ENCODE results near the gene GRIK4. TPM values are rescaled to one million over a fixed set of nuclear protein-coding genes. Genes with fewer than 3 reads are reported as not detected.

GRIK4 gene
- total and polyA plus RNA-seq, 2 of the 4 experiments (the other 2 are of a cell fraction), result 0.18 to 0.38 TPM

- H2AFZ ChIP-seq (replicated peaks; ENCODE audit: low read length, poor library complexity), result no peak overlapping the region
- BruUV-seq (replicated peaks), result no TSS peak
- in situ Hi-C loops (cut with MboI; ENCODE audit: low sequenced_read_pairs) (no loop called here), intact Hi-C loops (cut with micrococcal nuclease) (no loop called here), dilution Hi-C loops (cut with HindIII; ENCODE audit: low sequenced_read_pairs, unreplicated experiment) (no loop called here)
- H2AK5ac ChIP-seq (ENCODE audit: low read depth, low read length), result no peak overlapping the region
- no peak for ATAC-seq (ENCODE audit: low read depth)
- no peak overlapping the region for H2BK5ac ChIP-seq (ENCODE audit: low read depth, low read length, poor library complexity, severe bottlenecking)
- H3K4me3 ChIP-seq (ENCODE audit: insufficient read depth, low read depth, low read length), result no peak overlapping the region
- WGBS, 2 experiments (ENCODE audit: extremely low coverage in 2 of 2, insufficient read length in 1 of 2), result no CpG with 5 or more reads among the region's 1 CpG
- H3K9ac ChIP-seq (ENCODE audit: low read depth, low read length), result no peak overlapping the region
- no peak overlapping the region for H3K4ac ChIP-seq (ENCODE audit: low read depth, low read length)
- no peak overlapping the region for H4K8ac ChIP-seq (ENCODE audit: low read depth in 2 of 2, low read length in 2 of 2)
- no peak overlapping the region for H3K27ac ChIP-seq (ENCODE audit: insufficient read depth, low read length)
- peaks cover 2% of the 10 kb centered on the region; the same call in 1 of the 2 replicates for H3K9me1 ChIP-seq (ENCODE audit: insufficient read depth, low read length)
- no peak overlapping the region for H3K14ac ChIP-seq (replicated peaks; ENCODE audit: low read depth, low read length)
- no peak overlapping the region for H3K23ac ChIP-seq (ENCODE audit: low read depth, low read length)
- no peak overlapping the region for H3K18ac ChIP-seq (ENCODE audit: low read depth, low read length)
- no peaks in the 10 kb centered on the region for H4K20me1 ChIP-seq (ENCODE audit: insufficient read depth, low read length)
- no peak overlapping the region for H4K91ac ChIP-seq (ENCODE audit: insufficient read depth, low read depth, low read length)
- H3K9me3 ChIP-seq (ENCODE audit: control insufficient read depth, insufficient read depth, low read length), result no peaks in the 10 kb centered on the region
- no peak overlapping the region for H2BK15ac ChIP-seq (ENCODE audit: low read depth, low read length)
- no peak overlapping the region for H3K56ac ChIP-seq (ENCODE audit: extremely low read depth, insufficient read depth, low read length)
- H2BK20ac ChIP-seq (ENCODE audit: low read depth, low read length), result no peak overlapping the region
- no peak overlapping the region for H3K4me2 ChIP-seq (ENCODE audit: low read depth, low read length)
- ChIA-PET CTCF (no interaction called here), POLR2A (ENCODE audit: unreplicated experiment) (no interaction called here)
- H3K79me1 ChIP-seq (ENCODE audit: low read depth in 1 of 2, low read length in 2 of 2), result peaks cover 3 to 6% of the 10 kb centered on the region in 2 experiments; a peak in 2 of 4 replicates
- H2AK9ac ChIP-seq (replicated peaks; ENCODE audit: low read depth, low read length, poor library complexity), result no peak overlapping the region
- TF ChIP-seq POLR2A (IDR thresholded peaks at IDR 0.05; ENCODE audit: low read depth, low read length), result no peak
- TF ChIP-seq FOS (IDR thresholded peaks at IDR 0.05; ENCODE audit: low read depth, low read length), result no peak
- no peak for TF ChIP-seq SMC3 (IDR thresholded peaks at IDR 0.05; ENCODE audit: low read depth, low read length)
- no peak for TF ChIP-seq CTCF (conservative IDR thresholded peaks at IDR 0.05; ENCODE audit: low read depth, low read length)
- TF ChIP-seq MAFK (IDR thresholded peaks at IDR 0.05; ENCODE audit: low read depth, low read length), result no peak
- TF ChIP-seq MXI1 (IDR thresholded peaks at IDR 0.05; ENCODE audit: borderline replicate concordance, low read depth, low read length), result no peak
- TF ChIP-seq MAZ (IDR thresholded peaks at IDR 0.05; ENCODE audit: borderline replicate concordance, low read depth, low read length), result no peak
- no peak for TF ChIP-seq RCOR1 (IDR thresholded peaks at IDR 0.05; ENCODE audit: insufficient replicate concordance, low read length)
- no peak for TF ChIP-seq ELK1 (IDR thresholded peaks at IDR 0.05; ENCODE audit: borderline replicate concordance, low read depth, low read length)
- no peak for TF ChIP-seq NFE2L2 (IDR thresholded peaks at IDR 0.05; ENCODE audit: low read depth, low read length)
- no peak for TF ChIP-seq RFX5 (IDR thresholded peaks at IDR 0.05; ENCODE audit: low read depth, low read length)
- no peak for TF ChIP-seq CEBPB (IDR thresholded peaks at IDR 0.05; ENCODE audit: low read depth, low read length)
- TF ChIP-seq CHD1 (IDR thresholded peaks at IDR 0.05; ENCODE audit: low read depth, low read length), result no peak
- no peak for TF ChIP-seq BHLHE40 (IDR thresholded peaks at IDR 0.05; ENCODE audit: low read depth, low read length)
- no peak for TF ChIP-seq RAD21 (IDR thresholded peaks at IDR 0.05; ENCODE audit: low read length)
- TF ChIP-seq USF2 (IDR thresholded peaks at IDR 0.05; ENCODE audit: low read depth, low read length), result no peak
- H3K27me3 ChIP-seq (ENCODE audit: control insufficient read depth, insufficient read depth, low read length), result no peaks in the 10 kb centered on the region
- H4K5ac ChIP-seq (ENCODE audit: low read depth, low read length), result no peak overlapping the region
- H2BK120ac ChIP-seq (ENCODE audit: low read depth, low read length), result no peak overlapping the region
- no peaks in the 10 kb centered on the region for H3K4me1 ChIP-seq (ENCODE audit: control insufficient read depth, insufficient read depth, low read length)
- H3K36me3 ChIP-seq (ENCODE audit: control insufficient read depth, insufficient read depth, low read length), result peaks cover 23% of the 10 kb centered on the region
- no peak for DNase-seq
These were observed 21.7 kb upstream of the GRIK4 start for GRCh38 chr11:120489799-120490198.
